Neuronal stem cell (in vitro differentiated cells): ENCODE measurements around the gene RBM20.

Experiments
- DNase-seq: peaks from one replicate; pipeline ENCODE4 v3.0.0-alpha.2; 2013; ENCODE audit warnings: low spot score
- H2AFZ ChIP-seq: one replicate; pipeline ENCODE4 v1.6.1; 2013; ENCODE audit warnings: mild to moderate bottlenecking, low read length, inconsistent platforms
- H2AK5ac ChIP-seq: 2 replicates; pipeline ENCODE4 v1.6.1; 2013; ENCODE audit warnings: low read depth, mild to moderate bottlenecking, inconsistent platforms, low read length, moderate library complexity, mixed read lengths
- H2BK120ac ChIP-seq: 2 replicates; pipeline ENCODE4 v1.6.1; 2013; ENCODE audit warnings: low read depth, mild to moderate bottlenecking, inconsistent platforms, low read length, moderate library complexity, mixed read lengths
- H2BK12ac ChIP-seq: one replicate; pipeline ENCODE4 v1.6.1; 2013; ENCODE audit warnings: low read length, inconsistent platforms
- H2BK15ac ChIP-seq: 2 replicates; pipeline ENCODE4 v1.6.1; 2013; ENCODE audit warnings: mild to moderate bottlenecking, low read length, inconsistent platforms, mixed read lengths
- H2BK5ac ChIP-seq: one replicate; pipeline ENCODE4 v1.6.1; 2013; ENCODE audit warnings: inconsistent platforms, mild to moderate bottlenecking, low read length, moderate library complexity
- H3K14ac ChIP-seq: one replicate; pipeline ENCODE4 v1.6.1; 2013; ENCODE audit warnings: low read length, inconsistent platforms
- H3K18ac ChIP-seq: 2 replicates; pipeline ENCODE4 v1.6.1; 2013; ENCODE audit warnings: low read length, inconsistent platforms
- H3K23ac ChIP-seq: 2 replicates; pipeline ENCODE4 v1.6.1; 2013; ENCODE audit warnings: low read depth, mild to moderate bottlenecking, mixed read lengths, low read length, inconsistent platforms; ENCODE audit not compliant: poor library complexity
- H3K27ac ChIP-seq: replicated peaks from 3 replicates; pipeline ENCODE4 v1.5.1; 2013; ENCODE audit warnings: low read length, inconsistent platforms
- H3K27me3 ChIP-seq, 3 experiments: 2 replicates each; pipeline ENCODE4 v1.6.1; 2013; ENCODE audit warnings: low read length in 3 of 3, mild to moderate bottlenecking in 2 of 3, inconsistent platforms in 1 of 3, low read depth in 1 of 3, mixed read lengths in 1 of 3, moderate library complexity in 1 of 3; ENCODE audit not compliant: control insufficient read depth in 3 of 3, insufficient read depth in 3 of 3
- H3K36me3 ChIP-seq, 2 donors: replicated peaks in 1 of 2; 2 replicates each; pipeline ENCODE4 v1.6.1; 2013; ENCODE audit warnings: low read length in 2 of 2; ENCODE audit not compliant: control insufficient read depth in 2 of 2, insufficient read depth in 2 of 2
- H3K4ac ChIP-seq: 2 replicates; pipeline ENCODE4 v1.6.1; 2013; ENCODE audit warnings: inconsistent platforms, mild to moderate bottlenecking, low read length, moderate library complexity
- H3K4me1 ChIP-seq, 2 donors: 1 replicate in 1 of 2; 2 replicates in 1 of 2; pipeline ENCODE4 v1.6.1; 2013; ENCODE audit warnings: low read length in 2 of 2, low read depth in 1 of 2; ENCODE audit not compliant: control insufficient read depth in 2 of 2, insufficient read depth in 1 of 2
- H3K4me2 ChIP-seq: one replicate; pipeline ENCODE4 v1.6.1; 2013; ENCODE audit warnings: mild to moderate bottlenecking, low read length, inconsistent platforms; ENCODE audit not compliant: insufficient read depth, poor library complexity, severe bottlenecking
- H3K4me3 ChIP-seq, 2 donors: 2 replicates each; pipeline ENCODE4 v1.5.1; 2013; ENCODE audit warnings: low read length in 2 of 2, mild to moderate bottlenecking in 2 of 2, inconsistent platforms in 1 of 2, moderate library complexity in 1 of 2
- H3K79me1 ChIP-seq: one replicate; pipeline ENCODE4 v1.6.1; 2013; ENCODE audit warnings: low read depth, mild to moderate bottlenecking, inconsistent platforms, low read length, moderate library complexity
- H3K9ac ChIP-seq: one replicate; pipeline ENCODE4 v1.6.1; 2013; ENCODE audit warnings: mild to moderate bottlenecking, low read depth, low read length, inconsistent platforms; ENCODE audit not compliant: poor library complexity
- H3K9me3 ChIP-seq, 2 donors: replicated peaks in 1 of 2; 2 replicates each; pipeline versions ENCODE3 to v1.6.1; 2013; ENCODE audit warnings: low read length in 2 of 2, mild to moderate bottlenecking in 2 of 2, inconsistent platforms in 1 of 2, low read depth in 1 of 2, mixed read lengths in 1 of 2, moderate library complexity in 1 of 2; ENCODE audit not compliant: control insufficient read depth in 2 of 2, insufficient read depth in 1 of 2
- H4K8ac ChIP-seq: one replicate; pipeline ENCODE4 v1.6.1; 2013; ENCODE audit warnings: low read depth, mild to moderate bottlenecking, inconsistent platforms, low read length, moderate library complexity
- H4K91ac ChIP-seq: one replicate; pipeline ENCODE4 v1.6.1; 2013; ENCODE audit warnings: low read length, low read depth, mild to moderate bottlenecking, inconsistent platforms; ENCODE audit not compliant: poor library complexity
- whole genome bisulfite sequencing, 2 donors: extraction: QIAGEN DNeasy Blood & Tissue Kit; methylation state at CpG; one replicate each; pipeline ENCODE4 v1.1.7; 2013; ENCODE audit warnings: missing lambda C conversion rate in 2 of 2, mixed read lengths in 1 of 2; ENCODE audit not compliant: insufficient read length in 2 of 2, insufficient replicate concordance in 1 of 2; ENCODE audit errors: extremely low coverage in 2 of 2; 5-methylcytosine and 5-hydroxymethylcytosine counted together

RBM20 gene

DNA sequence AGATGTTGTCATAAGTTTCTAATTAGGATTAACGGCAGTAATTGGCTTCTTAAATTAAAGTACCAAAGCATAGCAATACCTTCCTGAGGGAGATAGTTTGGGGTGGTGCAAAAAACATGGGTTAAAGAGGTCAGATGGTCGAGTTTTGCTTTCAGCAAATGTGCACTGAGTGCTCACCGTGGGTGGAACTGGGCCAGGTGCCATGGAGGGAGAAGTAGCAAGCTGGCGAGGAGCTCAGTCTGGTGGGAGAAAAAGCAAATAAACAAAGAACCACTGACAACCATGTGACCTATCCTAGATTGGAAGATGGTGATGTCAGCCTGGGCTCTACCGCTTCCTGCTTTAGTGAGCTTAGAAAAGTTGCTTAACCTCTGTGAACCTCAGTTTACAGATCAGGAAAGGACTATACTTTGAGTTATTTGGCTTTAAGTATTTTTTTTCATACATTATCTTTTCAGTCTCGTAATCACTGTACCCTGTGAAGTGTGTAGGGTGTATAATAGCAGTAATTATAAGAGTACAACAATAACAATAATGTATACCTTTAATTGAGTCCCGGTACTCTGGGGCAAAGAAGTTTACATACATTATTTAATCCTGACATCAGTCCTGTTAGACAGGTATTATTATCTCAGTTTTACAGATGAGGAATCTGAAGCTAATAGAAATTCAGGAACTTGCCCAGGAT, 158.6 kb downstream of the RBM20 start:
- Histone ChIP-seq H2BK15ac (no peak overlapping the region), H2BK12ac (no peak overlapping the region), H3K79me1 (no peaks in the 10 kb centered on the region), H3K4me3 (no peak overlapping the region), H3K4ac (no peak overlapping the region), H3K18ac (peak overlapping the region; percentile 5), H2AFZ (peak overlapping the region; percentile 3), H3K9ac (no peak overlapping the region), H3K36me3 (no peaks in the 10 kb centered on the region), H3K4me1 (peaks cover 3 to 6% of the 10 kb centered on the region in 2 donors), H3K27me3 (no peaks in the 10 kb centered on the region), H3K27ac (no peak overlapping the region), H2AK5ac (no peak overlapping the region), H3K14ac (no peak overlapping the region), H2BK5ac (no peak overlapping the region), H3K23ac (no peak overlapping the region), H4K8ac (no peak overlapping the region), H3K4me2 (no peak overlapping the region), H4K91ac (peak overlapping the region; percentile 11), H3K9me3 (no peaks in the 10 kb centered on the region), H2BK120ac (no peak overlapping the region)
- no CpG with 5 or more reads among the region's 7 CpGs for WGBS, 2 donors
- DNase-seq: no peak

- Histone ChIP-seq H3K27me3 (no peaks in the 10 kb centered on the region), H2AK5ac (no peak overlapping the region), H2BK120ac (no peak overlapping the region), H3K36me3 (no peaks in the 10 kb centered on the region), H3K4me3 (no peak overlapping the region), H3K14ac (no peak overlapping the region), H3K79me1 (no peaks in the 10 kb centered on the region), H3K27ac (no peak overlapping the region), H3K18ac (no peak overlapping the region), H3K9me3 (no peaks in the 10 kb centered on the region), H2BK5ac (no peak overlapping the region), H3K4ac (no peak overlapping the region), H3K9ac (no peak overlapping the region), H3K4me1 (peaks cover 3 to 6% of the 10 kb centered on the region in 2 donors), H4K8ac (no peak overlapping the region), H4K91ac (no peak overlapping the region), H3K4me2 (no peak overlapping the region), H2BK12ac (no peak overlapping the region), H2BK15ac (no peak overlapping the region), H3K23ac (no peak overlapping the region), H2AFZ (no peak overlapping the region)
- whole genome bisulfite sequencing, 2 donors: no CpG with 5 or more reads among the region's 6 CpGs
- DNase-seq: no peak
These were observed 159.2 kb downstream of the RBM20 start for GRCh38 chr10:110803239-110803749.

DNA sequence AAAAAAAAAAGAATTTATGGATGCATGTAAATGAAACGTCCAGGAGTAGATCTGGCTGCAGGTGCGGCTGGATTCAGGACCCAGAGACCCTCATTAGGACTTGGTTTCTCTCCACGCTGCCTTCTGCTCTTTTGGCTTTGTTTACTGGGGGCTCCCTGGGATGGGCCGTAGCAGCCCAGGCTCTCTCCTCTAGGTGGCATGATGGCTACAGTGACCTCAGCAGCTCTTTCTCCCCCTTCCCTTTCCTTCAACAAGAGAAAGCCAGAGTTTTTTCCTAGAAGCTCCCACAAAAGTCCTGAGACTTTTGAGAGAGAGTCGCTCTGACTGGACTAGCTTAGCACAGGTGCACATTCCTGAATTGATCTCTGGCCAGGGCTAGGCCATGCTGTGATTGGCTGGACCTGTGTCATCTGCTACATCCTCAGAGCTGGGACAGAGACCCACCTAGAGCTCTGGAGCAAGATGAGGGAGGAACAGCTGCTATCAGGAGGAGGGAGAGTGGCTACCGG, 159.7 kb downstream of the RBM20 start:
- no peak overlapping the region for H4K8ac ChIP-seq
- H4K91ac ChIP-seq: no peak overlapping the region
- H3K18ac ChIP-seq: peak overlapping the region; percentile 68
- peak overlapping the region; percentile 9 for H3K9ac ChIP-seq
- H3K23ac ChIP-seq: no peak overlapping the region
- no peak overlapping the region for H3K14ac ChIP-seq
- WGBS, 2 donors: no CpG with 5 or more reads among the region's 6 CpGs
- no peak overlapping the region for H2BK12ac ChIP-seq
- H2BK5ac ChIP-seq: no peak overlapping the region
- no peak overlapping the region for H2BK120ac ChIP-seq
- DNase-seq: peak; percentile 27
- peak overlapping the region; percentile 39 for H3K27ac ChIP-seq
- H3K36me3 ChIP-seq: no peaks in the 10 kb centered on the region
- no peaks in the 10 kb centered on the region for H3K79me1 ChIP-seq
- H2AK5ac ChIP-seq: no peak overlapping the region
- no peak overlapping the region for H3K4ac ChIP-seq
- H3K4me2 ChIP-seq: no peak overlapping the region
- H3K27me3 ChIP-seq: no peaks in the 10 kb centered on the region
- H2AFZ ChIP-seq: peak overlapping the region; percentile 85
- no peak overlapping the region for H3K4me3 ChIP-seq
- H2BK15ac ChIP-seq: peak overlapping the region; percentile 11
- no peaks in the 10 kb centered on the region for H3K9me3 ChIP-seq
- H3K4me1 ChIP-seq: peaks cover 3 to 6% of the 10 kb centered on the region in 2 donors

GRCh38 chr10:110804376-110804775, 160.2 kb downstream of the RBM20 start:
- no peaks in the 10 kb centered on the region for H3K36me3 ChIP-seq
- peak overlapping the region; percentile 11 for H2BK15ac ChIP-seq
- DNase-seq: no peak
- no peak overlapping the region for H3K4me2 ChIP-seq
- H2BK5ac ChIP-seq: no peak overlapping the region
- H3K4me1 ChIP-seq: peaks cover 3 to 6% of the 10 kb centered on the region in 2 donors
- peak overlapping the region; percentile 68 for H3K18ac ChIP-seq
- H3K27ac ChIP-seq: peak overlapping the region; percentile 39
- no peak overlapping the region for H3K23ac ChIP-seq
- no peak overlapping the region for H2BK120ac ChIP-seq
- H4K8ac ChIP-seq: no peak overlapping the region
- H2BK12ac ChIP-seq: no peak overlapping the region
- H4K91ac ChIP-seq: no peak overlapping the region
- no peak overlapping the region for H2AK5ac ChIP-seq
- no peaks in the 10 kb centered on the region for H3K27me3 ChIP-seq
- H3K79me1 ChIP-seq: no peaks in the 10 kb centered on the region
- H3K4me3 ChIP-seq: no peak overlapping the region
- no peak overlapping the region for H3K4ac ChIP-seq
- WGBS, 2 donors: no CpG with 5 or more reads among the region's 1 CpG
- H2AFZ ChIP-seq: peak overlapping the region; percentile 85
- H3K14ac ChIP-seq: no peak overlapping the region
- no peaks in the 10 kb centered on the region for H3K9me3 ChIP-seq
- peak overlapping the region; percentile 9 for H3K9ac ChIP-seq
